HCT116 (cell line): ENCODE data around the gene AMBRA1. TPM values are rescaled to one million over a fixed set of nuclear protein-coding genes. Genes with fewer than 3 reads are reported as not detected.

Source experiments
- ATAC-seq: fragments of 200-7000 bp; cut with Tn5 transposase; 2 replicates; pipeline ENCODE4 v1.9.1; 2020; ENCODE audit warnings: mild to moderate bottlenecking, moderate library complexity
- BruUV-seq: library from RNA; stranded (reverse); fragments of 400-500 nt; replicated peaks from 2 replicates; lab custom pipeline; 2021; lab: Mats Ljungman, UMichigan
- CTCF ChIA-PET: fragments of 300-600 bp; sonication (Branson Sonifier 250); formaldehyde crosslinking; loops from one replicate; lab custom pipeline; 2021; ENCODE audit warnings: antibody characterized with exemption; lab: Charles Lee
- POLR2A ChIA-PET: fragments of 300-600, 350-600 bp; sonication (Branson Sonifier 250); formaldehyde crosslinking; loops from one replicate; lab custom pipeline; 2021; ENCODE audit warnings: antibody characterized with exemption; lab: Charles Lee
- RAD21 ChIA-PET, 2 experiments: fragments of 300-600 bp; sonication (Branson Sonifier 250); formaldehyde crosslinking; loops; one replicate each; lab custom pipeline; 2023; ENCODE audit warnings: low total read pairs in 2 of 2; ENCODE audit not compliant: uncharacterized antibody in 2 of 2, unreplicated experiment in 2 of 2, low non-redundant PET in 1 of 2; lab: Charles Lee
- DNase-seq: peaks from one replicate; pipeline ENCODE4 v3.0.0-alpha.2; 2010; ENCODE audit warnings: low read depth, low spot score
- H2AFZ ChIP-seq: fragments of 200-600 bp; shearing (Covaris generic), sonication (generic); 2 replicates; pipeline ENCODE4 v1.6.1; 2017; ENCODE audit warnings: low read depth, mixed run types, mixed read lengths, antibody characterized with exemption, low read length; ENCODE audit not compliant: poor library complexity, severe bottlenecking
- H3K27ac ChIP-seq: 2 replicates; pipeline ENCODE4 v1.5.1; 2012; ENCODE audit warnings: low read depth, low read length
- H3K27me3 ChIP-seq: fragments of 200-600 bp; sonication (generic); 2 replicates; pipeline ENCODE4 v1.6.1; 2016; ENCODE audit warnings: mixed run types, low read length, mixed read lengths; ENCODE audit not compliant: insufficient read depth
- H3K36me3 ChIP-seq, 2 experiments: fragments of 200-500 bp in 1 of 2; fragments of 200-600 bp in 1 of 2; sonication (Bioruptor generic) in 1 of 2; sonication (generic) in 1 of 2; 2 replicates each; pipeline versions ENCODE4 v1.5.1 to v1.6.1; 2014 to 2016; ENCODE audit warnings: low read length in 2 of 2, inconsistent platforms in 1 of 2, mixed read lengths in 1 of 2, mixed run types in 1 of 2; ENCODE audit not compliant: insufficient read depth in 2 of 2, control insufficient read depth in 1 of 2
- H3K4me1 ChIP-seq, 2 experiments: fragments of 200-600 bp in 1 of 2; sonication (generic) in 1 of 2; 2 replicates each; pipeline versions ENCODE4 v1.5.1 to v1.6.1; 2012 to 2017; ENCODE audit warnings: low read length in 2 of 2, inconsistent platforms in 1 of 2, mild to moderate bottlenecking in 1 of 2, mixed read lengths in 1 of 2, mixed run types in 1 of 2, moderate library complexity in 1 of 2; ENCODE audit not compliant: insufficient read depth in 2 of 2, control insufficient read depth in 1 of 2
- H3K4me2 ChIP-seq: fragments of 200-600 bp; sonication (generic); 2 replicates; pipeline ENCODE4 v1.6.1; 2017; ENCODE audit warnings: mixed run types, low read length, mixed read lengths
- H3K4me3 ChIP-seq, 2 experiments: fragments of 200-600 bp in 1 of 2; sonication (generic) in 1 of 2; replicated peaks in 1 of 2; 2 replicates each; pipeline ENCODE4 v1.5.1; 2011 to 2016; ENCODE audit warnings: low read length in 2 of 2, control low read depth in 1 of 2, low read depth in 1 of 2, mild to moderate bottlenecking in 1 of 2, mixed read lengths in 1 of 2, mixed run types in 1 of 2
- H3K79me2 ChIP-seq: fragments of 200-600 bp; sonication (generic); 2 replicates; pipeline ENCODE4 v1.6.1; 2017; ENCODE audit warnings: mild to moderate bottlenecking, mixed run types, low read length, moderate library complexity, mixed read lengths; ENCODE audit not compliant: insufficient read depth
- H3K9ac ChIP-seq: fragments of 200-600 bp; sonication (generic); 2 replicates; pipeline ENCODE4 v1.6.1; 2016; ENCODE audit warnings: low read length, mixed read lengths
- H3K9me2 ChIP-seq: fragments of 200-600 bp; sonication (generic), shearing (Covaris generic); 2 replicates; pipeline ENCODE4 v1.6.1; 2017; ENCODE audit warnings: mixed run types, mild to moderate bottlenecking, moderate library complexity; ENCODE audit not compliant: insufficient read depth
- H3K9me3 ChIP-seq, 2 experiments: fragments of 200-500 bp in 1 of 2; fragments of 200-600 bp in 1 of 2; sonication (Bioruptor generic) in 1 of 2; sonication (generic) in 1 of 2; 2 replicates each; pipeline ENCODE4 v1.6.1; 2014 to 2017; ENCODE audit warnings: low read length in 2 of 2, mixed read lengths in 2 of 2, inconsistent platforms in 1 of 2, low read depth in 1 of 2, mild to moderate bottlenecking in 1 of 2, mixed run types in 1 of 2, moderate library complexity in 1 of 2; ENCODE audit not compliant: control insufficient read depth in 1 of 2, insufficient read depth in 1 of 2
- H4K20me1 ChIP-seq: fragments of 200-600 bp; sonication (generic), shearing (Covaris generic); 2 replicates; pipeline ENCODE4 v1.6.1; 2017; ENCODE audit warnings: mixed run types, mild to moderate bottlenecking, moderate library complexity; ENCODE audit not compliant: insufficient read depth
- ATF3 ChIP-seq: IDR thresholded peaks from 2 replicates; pipeline ENCODE4 v1.6.1; 2012
- CEBPB ChIP-seq: IDR thresholded peaks from 2 replicates; pipeline ENCODE4 v1.6.1; 2012; ENCODE audit warnings: low read depth
- CTCF ChIP-seq, 3 experiments: fragments of 200-600 bp in 1 of 3; sonication (generic) in 1 of 3; IDR thresholded peaks in 2 of 3; conservative IDR thresholded peaks in 1 of 3; 2 replicates each; pipeline ENCODE4 v1.5.1; 2012 to 2017; ENCODE audit warnings: low read depth in 2 of 3, low read length in 2 of 3, antibody characterized with exemption in 1 of 3, borderline replicate concordance in 1 of 3, control low read depth in 1 of 3, mild to moderate bottlenecking in 1 of 3, mixed read lengths in 1 of 3, mixed run types in 1 of 3, moderate library complexity in 1 of 3; ENCODE audit not compliant: insufficient read depth in 1 of 3
- EGR1 ChIP-seq: IDR thresholded peaks from 2 replicates; pipeline ENCODE4 v1.6.1; 2012; ENCODE audit warnings: low read depth
- ELF1 ChIP-seq: IDR thresholded peaks from 2 replicates; pipeline ENCODE4 v1.6.1; 2012; ENCODE audit warnings: low read depth, borderline replicate concordance
- FOSL1 ChIP-seq: IDR thresholded peaks from 2 replicates; pipeline ENCODE4 v1.6.1; 2012; ENCODE audit warnings: low read depth
- JUND ChIP-seq: IDR thresholded peaks from 2 replicates; pipeline ENCODE4 v1.6.1; 2012
- MAX ChIP-seq: IDR thresholded peaks from 2 replicates; pipeline ENCODE4 v1.6.1; 2012
- POLR2A ChIP-seq: IDR thresholded peaks from 2 replicates; pipeline ENCODE4 v1.7.0; 2011; ENCODE audit warnings: borderline replicate concordance; ENCODE audit not compliant: insufficient read depth, insufficient read length; ENCODE audit errors: extremely low read depth
- POLR2AphosphoS5 ChIP-seq: IDR thresholded peaks from 2 replicates; pipeline ENCODE4 v1.6.1; 2011; ENCODE audit warnings: mild to moderate bottlenecking, low read depth, low read length, moderate library complexity
- RAD21 ChIP-seq: IDR thresholded peaks from 2 replicates; pipeline ENCODE4 v1.6.1; 2012; ENCODE audit warnings: low read depth, mild to moderate bottlenecking
- SP1 ChIP-seq: IDR thresholded peaks from 2 replicates; pipeline ENCODE4 v1.6.1; 2012; ENCODE audit warnings: low read depth
- SRF ChIP-seq: IDR thresholded peaks from 2 replicates; pipeline ENCODE4 v1.6.1; 2012; ENCODE audit warnings: low read depth
- ZBTB33 ChIP-seq: IDR thresholded peaks from 2 replicates; pipeline ENCODE4 v1.6.1; 2011; ENCODE audit warnings: mild to moderate bottlenecking, low read length, moderate library complexity; ENCODE audit not compliant: insufficient replicate concordance; ENCODE audit errors: extremely low read depth
- ZFX ChIP-seq: fragments of 450-650 bp; IDR thresholded peaks from 2 replicates; pipeline ENCODE4 v1.6.1; 2017
- ZNF274 ChIP-seq: fragments of 200-500 bp; sonication (Bioruptor generic); IDR thresholded peaks from 2 replicates; pipeline ENCODE4 v1.6.1; 2014; ENCODE audit warnings: mild to moderate bottlenecking, low read depth, low read length, inconsistent platforms
- intact Hi-C: fragments of 100-400 bp; cut with micrococcal nuclease; formaldehyde crosslinking; loops from 2 replicates; pipeline ENCODE4 v1.10.0; 2022
- total RNA-seq: library from RNA; stranded (reverse); gene quantifications from one replicate; pipeline ENCODE4 v1.2.1, GENCODE V29; 2021; ENCODE audit not compliant: unreplicated experiment

AMBRA1 gene
- total RNA-seq, 1 experiment from 2014 or later = 22.7 TPM

- TF ChIP-seq ZBTB33 = no peak
- TF ChIP-seq RAD21 = no peak
- no peak for TF ChIP-seq POLR2AphosphoS5
- TF ChIP-seq CTCF (IDR thresholded peaks at IDR 0.05 in 2 of 3, conservative IDR thresholded peaks at IDR 0.05 in 1 of 3; ENCODE audit: borderline replicate concordance in 1 of 3, insufficient read depth in 1 of 3, low read depth in 2 of 3, low read length in 2 of 3) = no peak
- no peak for TF ChIP-seq EGR1
- no peak for TF ChIP-seq ELF1
- no peak for TF ChIP-seq SP1
- TF ChIP-seq CEBPB = no peak
- no peak for TF ChIP-seq MAX
- TF ChIP-seq JUND = no peak
- no peak for TF ChIP-seq POLR2A
These were observed 11.0 kb upstream of the AMBRA1 start (continued) for GRCh38 chr11:46604796-46605195.

- no peak overlapping the region for H3K27ac ChIP-seq
- H3K9me2 ChIP-seq = no peaks in the 10 kb centered on the region
- no peaks in the 10 kb centered on the region for H3K9me3 ChIP-seq
- no peaks in the 10 kb centered on the region for H3K27me3 ChIP-seq
- intact Hi-C loops = no loop called here
- no peaks in the 10 kb centered on the region for H4K20me1 ChIP-seq
- ChIA-PET POLR2A (no interaction called here), RAD21 (no interaction called here), CTCF (no interaction called here)
- H3K9ac ChIP-seq = no peak overlapping the region
- H3K4me3 ChIP-seq = no peak overlapping the region
- ATAC-seq = no peak
- no peaks in the 10 kb centered on the region for H3K36me3 ChIP-seq
- H3K79me2 ChIP-seq = no peaks in the 10 kb centered on the region
- BruUV-seq = no TSS peak
- H2AFZ ChIP-seq = no peak overlapping the region
- DNase-seq = no peak
- no peaks in the 10 kb centered on the region for H3K4me1 ChIP-seq
- no peak overlapping the region for H3K4me2 ChIP-seq
- TF ChIP-seq ZFX = no peak
- no peak for TF ChIP-seq CTCF (IDR thresholded peaks at IDR 0.05 in 2 of 3, conservative IDR thresholded peaks at IDR 0.05 in 1 of 3; ENCODE audit: borderline replicate concordance in 1 of 3, insufficient read depth in 1 of 3, low read depth in 2 of 3, low read length in 2 of 3)
- TF ChIP-seq SRF = no peak
- no peak for TF ChIP-seq ELF1
- TF ChIP-seq ZNF274 = no peak
- no peak for TF ChIP-seq ATF3
- no peak for TF ChIP-seq FOSL1
- no peak for TF ChIP-seq JUND
- no peak for TF ChIP-seq ZBTB33
These were observed 10.0 kb upstream of the AMBRA1 start for GRCh38 chr11:46603704-46604308.
